GM12873 (cell line): ENCODE measurements around the gene NYAP2.

Experiments used
- CTCF ChIP-seq: IDR thresholded peaks from 2 replicates; pipeline ENCODE4 v1.5.1; 2012; ENCODE audit warnings: low read depth, mild to moderate bottlenecking, moderate library complexity, low read length, control low read depth; ENCODE audit not compliant: insufficient read depth; ENCODE audit errors: missing control alignments

NYAP2 gene

GRCh38 chr2:225454412-225454811, 54.9 kb downstream of the NYAP2 start:
- TF ChIP-seq CTCF = no peak

GRCh38 chr2:225456619-225457260, 57.2 kb downstream of the NYAP2 start:
- TF ChIP-seq CTCF = no peak

GRCh38 chr2:225457482-225457881, 58.0 kb downstream of the NYAP2 start:
- no peak for TF ChIP-seq CTCF

- no peak for TF ChIP-seq CTCF
Measured at GRCh38 chr2:225458431-225459117, 59.1 kb downstream of the NYAP2 start.

GRCh38 chr2:225462417-225462816, 62.9 kb downstream of the NYAP2 start:
- no peak for TF ChIP-seq CTCF

- TF ChIP-seq CTCF = no peak
Measured at GRCh38 chr2:225462945-225463344, 63.4 kb downstream of the NYAP2 start.

GRCh38 chr2:225463449-225463848, 63.9 kb downstream of the NYAP2 start:
- no peak for TF ChIP-seq CTCF
